ENCODE measurements around the gene NAA20.

NAA20 gene

DNA sequence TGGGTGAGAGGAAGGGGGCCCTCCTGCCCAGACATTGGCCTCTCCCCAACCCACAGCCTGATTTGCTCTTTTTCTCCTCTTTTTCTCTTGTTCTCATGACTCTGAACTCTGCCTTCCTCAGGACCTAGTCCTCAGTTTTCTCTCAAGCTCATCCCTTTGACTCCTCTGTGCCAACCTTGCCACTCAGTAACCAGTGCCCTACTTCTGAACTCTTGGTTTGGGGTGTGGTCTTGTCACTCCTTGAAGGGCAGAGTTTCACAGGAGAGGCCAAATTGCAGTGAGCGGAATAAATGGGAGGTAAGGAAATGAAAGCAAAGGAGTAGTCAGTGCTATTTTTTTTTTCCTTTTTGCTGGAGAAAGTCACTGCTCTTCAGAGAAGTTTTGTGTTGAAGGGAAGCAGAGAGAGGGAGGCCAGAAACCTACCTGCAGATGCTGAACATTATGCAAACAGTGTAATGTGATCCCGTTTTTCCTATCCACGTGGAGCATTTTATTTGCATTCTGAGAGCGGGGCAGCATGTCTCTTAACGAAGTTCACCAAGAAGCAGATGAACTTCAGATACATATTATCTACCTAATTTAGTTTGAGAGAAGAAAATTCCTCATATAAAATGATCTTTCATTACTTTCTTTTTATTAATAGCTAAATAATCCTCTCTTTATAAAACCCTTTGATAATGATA is 62.1 kb downstream of the NAA20 start:
- DNase-seq = no peak

All from CD4-positive, alpha-beta T cell treated with Interleukin-21 for 1 hour (primary cell).